Measurements from ENCODE around the gene RAB10.
"Not testable (repeated sequence)": the region's sequence is repeated elsewhere in the genome, so short reads cannot be mapped to it uniquely, and the experiment has no call there.

Gene RAB10

GRCh38 chr2:26033818-26034636 is at the start of gene RAB10:
TSS of gene RAB10 (plus strand) at chr2:26034084. CDS start at chr2:26034609, 525 bp downstream.
- peak; percentile 99 for DNase-seq

- no peak for DNase-seq
Measured at GRCh38 chr2:25988134-25988533, 45.8 kb upstream of the RAB10 start.

- DNase-seq: no peak
Measured at GRCh38 chr2:25989154-25989553, 44.7 kb upstream of the RAB10 start.

- no peak for DNase-seq
Measured at GRCh38 chr2:25991965-25992364, 41.9 kb upstream of the RAB10 start.

- no peak for DNase-seq
Measured at GRCh38 chr2:25992556-25992955, 41.3 kb upstream of the RAB10 start.

- DNase-seq: no peak
Measured at GRCh38 chr2:25993049-25993448, 40.8 kb upstream of the RAB10 start.

- no peak for DNase-seq
Measured at GRCh38 chr2:25994509-25994908, 39.4 kb upstream of the RAB10 start.

GRCh38 chr2:25996844-25997243 is 37.0 kb upstream of the RAB10 start:
- no peak for DNase-seq

- not testable (repeated sequence) for DNase-seq
Measured at GRCh38 chr2:25998816-25999383, 35.0 kb upstream of the RAB10 start.

GRCh38 chr2:25999406-25999805 is 34.5 kb upstream of the RAB10 start:
- DNase-seq: not testable (repeated sequence)

- no peak for DNase-seq
Measured at GRCh38 chr2:26000561-26001082, 33.3 kb upstream of the RAB10 start.

- peak; percentile 64 for DNase-seq
Measured at GRCh38 chr2:26001743-26002351, 32.0 kb upstream of the RAB10 start.

GRCh38 chr2:26002632-26003310 is 31.1 kb upstream of the RAB10 start:
- DNase-seq: no peak

GRCh38 chr2:26008095-26008494 is 25.8 kb upstream of the RAB10 start:
- DNase-seq: no peak

GRCh38 chr2:26008851-26009566 is 24.9 kb upstream of the RAB10 start:
- DNase-seq: no peak

- DNase-seq: no peak
Measured at GRCh38 chr2:26009567-26009963, 24.3 kb upstream of the RAB10 start.

- DNase-seq: no peak
Measured at GRCh38 chr2:26010943-26011342, 22.9 kb upstream of the RAB10 start.

- DNase-seq: no peak
Measured at GRCh38 chr2:26011609-26011989, 22.3 kb upstream of the RAB10 start.

- no peak for DNase-seq
Measured at GRCh38 chr2:26011990-26012856, 21.7 kb upstream of the RAB10 start.

GRCh38 chr2:26013668-26014067 is 20.2 kb upstream of the RAB10 start:
- no peak for DNase-seq

- DNase-seq: no peak
Measured at GRCh38 chr2:26016012-26016705, 17.7 kb upstream of the RAB10 start.

All from right hindlimb (tissue), 1 donor.